Neural crest cell (in vitro differentiated cells): ENCODE results near the gene CSKMT. TPM values are rescaled to one million over a fixed set of nuclear protein-coding genes. Genes with fewer than 3 reads are reported as not detected.

Experiments used
- DNase-seq: peaks from one replicate; pipeline ENCODE4 v3.0.0; 2021; ENCODE audit warnings: low read depth, mixed read lengths, low spot score
- H3K27ac Mint-ChIP-seq: one replicate; pipeline ENCODE4 v1.8.0; 2021; ENCODE audit warnings: mild to moderate bottlenecking, mixed read lengths; ENCODE audit not compliant: unreplicated experiment
- H3K27me3 Mint-ChIP-seq: 2 replicates; pipeline ENCODE4 v1.8.0; 2021; ENCODE audit warnings: low read depth, mild to moderate bottlenecking, mixed read lengths
- H3K36me3 Mint-ChIP-seq: 2 replicates; pipeline ENCODE4 v1.8.0; 2021; ENCODE audit warnings: low read depth, mild to moderate bottlenecking, mixed read lengths
- H3K4me1 Mint-ChIP-seq: 2 replicates; pipeline ENCODE4 v1.8.0; 2021; ENCODE audit warnings: mixed read lengths
- H3K4me3 Mint-ChIP-seq: one replicate; pipeline ENCODE4 v1.8.0; 2021; ENCODE audit warnings: mild to moderate bottlenecking, mixed read lengths
- H3K9me3 Mint-ChIP-seq: 2 replicates; pipeline ENCODE4 v1.8.0; 2021; ENCODE audit warnings: mixed read lengths
- total RNA-seq: library from RNA; stranded (reverse); gene quantifications from 2 replicates; pipeline ENCODE4 v1.2.1, GENCODE V29; 2021
- TF ChIP-seq, protein P1 (sequence below): fragments of 200-600 bp; sonication (generic); conservative IDR thresholded peaks from 2 replicates; pipeline ENCODE4 v1.5.0; 2021; ENCODE audit warnings: antibody characterized with exemption, mild to moderate bottlenecking

CSKMT gene
- total RNA-seq, 1 donor from 2014 or later = 57.0 TPM

DNA sequence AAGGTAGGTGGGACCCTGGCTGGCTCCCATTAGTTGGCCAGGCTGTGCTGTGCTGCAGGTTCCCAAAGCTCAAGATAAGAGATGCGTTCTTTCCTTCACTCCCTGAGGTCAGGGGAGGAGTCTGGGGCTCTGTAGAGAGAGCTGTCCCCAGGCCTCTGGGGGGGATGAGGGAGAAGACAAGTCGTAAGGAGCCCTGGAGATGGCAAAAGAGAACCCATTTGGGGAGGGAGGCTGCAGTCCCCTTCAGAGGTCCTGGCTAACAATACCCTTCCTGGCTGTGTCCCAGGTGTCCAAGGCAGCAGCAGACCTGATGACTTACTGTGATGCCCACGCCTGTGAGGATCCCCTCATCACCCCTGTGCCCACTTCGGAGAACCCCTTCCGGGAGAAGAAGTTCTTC, 43.3 kb downstream of the CSKMT start:
- peak overlapping the region; percentile 92 for H3K4me3 Mint-ChIP-seq
- peaks cover 11% of the 10 kb centered on the region for H3K36me3 Mint-ChIP-seq
- peaks cover 51% of the 10 kb centered on the region for H3K4me1 Mint-ChIP-seq
- TF ChIP-seq, protein P1, sequence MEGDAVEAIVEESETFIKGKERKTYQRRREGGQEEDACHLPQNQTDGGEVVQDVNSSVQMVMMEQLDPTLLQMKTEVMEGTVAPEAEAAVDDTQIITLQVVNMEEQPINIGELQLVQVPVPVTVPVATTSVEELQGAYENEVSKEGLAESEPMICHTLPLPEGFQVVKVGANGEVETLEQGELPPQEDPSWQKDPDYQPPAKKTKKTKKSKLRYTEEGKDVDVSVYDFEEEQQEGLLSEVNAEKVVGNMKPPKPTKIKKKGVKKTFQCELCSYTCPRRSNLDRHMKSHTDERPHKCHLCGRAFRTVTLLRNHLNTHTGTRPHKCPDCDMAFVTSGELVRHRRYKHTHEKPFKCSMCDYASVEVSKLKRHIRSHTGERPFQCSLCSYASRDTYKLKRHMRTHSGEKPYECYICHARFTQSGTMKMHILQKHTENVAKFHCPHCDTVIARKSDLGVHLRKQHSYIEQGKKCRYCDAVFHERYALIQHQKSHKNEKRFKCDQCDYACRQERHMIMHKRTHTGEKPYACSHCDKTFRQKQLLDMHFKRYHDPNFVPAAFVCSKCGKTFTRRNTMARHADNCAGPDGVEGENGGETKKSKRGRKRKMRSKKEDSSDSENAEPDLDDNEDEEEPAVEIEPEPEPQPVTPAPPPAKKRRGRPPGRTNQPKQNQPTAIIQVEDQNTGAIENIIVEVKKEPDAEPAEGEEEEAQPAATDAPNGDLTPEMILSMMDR = no peak
- DNase-seq = no peak
- H3K9me3 Mint-ChIP-seq = no peaks in the 10 kb centered on the region
- peaks cover 10% of the 10 kb centered on the region for H3K27me3 Mint-ChIP-seq
- no peak overlapping the region for H3K27ac Mint-ChIP-seq

- no peaks in the 10 kb centered on the region for H3K9me3 Mint-ChIP-seq
- peaks cover 10% of the 10 kb centered on the region for H3K27me3 Mint-ChIP-seq
- peak overlapping the region; percentile 97 for H3K27ac Mint-ChIP-seq
- DNase-seq = no peak
- H3K36me3 Mint-ChIP-seq = peaks cover 13% of the 10 kb centered on the region
- H3K4me3 Mint-ChIP-seq = peak overlapping the region; percentile 92
- peaks cover 51% of the 10 kb centered on the region for H3K4me1 Mint-ChIP-seq
- TF ChIP-seq, protein P1 = no peak
Measured at GRCh38 chr11:62708793-62709192, 43.7 kb downstream of the CSKMT start.

DNA sequence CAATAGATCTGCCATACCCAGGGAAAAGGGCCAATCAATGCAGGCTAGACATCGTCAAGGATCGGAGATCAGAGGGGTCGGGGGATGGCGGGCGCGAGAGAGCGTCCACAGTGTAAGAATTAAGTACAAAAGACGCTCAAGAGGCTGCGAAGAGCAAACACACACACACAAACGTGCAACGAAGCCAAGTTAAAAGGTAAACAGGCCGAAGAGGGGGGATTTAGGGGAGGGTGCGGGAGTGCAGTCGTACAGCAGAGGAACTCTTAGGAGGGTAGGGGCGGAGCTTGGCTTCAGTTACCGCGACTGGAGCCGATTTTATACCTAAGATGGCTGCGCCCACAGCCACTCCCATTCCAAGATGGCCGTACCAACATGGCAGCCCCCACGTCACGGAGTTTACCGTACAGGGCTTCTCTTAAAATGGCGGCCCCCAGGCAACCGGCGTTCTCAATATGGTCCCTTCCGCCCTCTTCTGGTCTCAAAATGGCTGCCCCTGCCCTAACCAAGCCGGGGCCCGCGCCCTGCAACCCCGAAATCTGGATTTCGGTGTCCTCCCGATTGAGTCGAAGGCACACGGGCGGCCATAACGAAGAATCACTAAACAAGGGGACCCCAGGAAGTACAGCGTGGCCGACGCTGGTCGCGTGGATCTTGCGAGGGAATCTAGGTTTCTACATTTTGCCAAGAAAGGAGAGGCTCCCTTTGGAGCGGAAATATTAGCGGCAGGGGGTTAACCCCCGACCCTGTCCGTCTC, 44.3 kb downstream of the CSKMT start:
- Mint-ChIP-seq H3K4me1 (peaks cover 51% of the 10 kb centered on the region), H3K9me3 (no peaks in the 10 kb centered on the region), H3K4me3 (peak overlapping the region; percentile 92), H3K36me3 (peaks cover 13% of the 10 kb centered on the region), H3K27me3 (peaks cover 10% of the 10 kb centered on the region), H3K27ac (peak overlapping the region; percentile 99)
- TF ChIP-seq, protein P1 = no peak
- DNase-seq = peak; percentile 91

DNA sequence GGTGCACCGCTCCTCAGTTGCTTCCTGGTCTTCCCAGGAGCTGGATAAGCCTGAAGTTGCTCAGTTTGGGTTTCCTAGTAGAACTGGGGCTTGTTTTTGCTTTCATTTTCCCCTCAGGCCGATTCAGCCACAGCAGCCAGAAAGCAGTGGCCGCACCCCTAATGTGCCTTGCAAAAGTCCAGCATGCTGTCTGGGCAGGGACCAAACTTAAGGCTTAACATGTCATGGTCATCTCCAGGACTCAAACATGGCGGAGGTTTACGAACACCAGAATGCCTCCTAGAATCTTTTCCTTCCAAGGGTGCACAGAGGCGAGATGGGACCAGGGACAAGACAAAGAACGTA, 44.9 kb downstream of the CSKMT start:
- Mint-ChIP-seq H3K9me3 (no peaks in the 10 kb centered on the region), H3K36me3 (peaks cover 13% of the 10 kb centered on the region), H3K27ac (peak overlapping the region; percentile 99), H3K4me3 (peak overlapping the region; percentile 92), H3K27me3 (peaks cover 10% of the 10 kb centered on the region), H3K4me1 (peaks cover 50% of the 10 kb centered on the region)
- TF ChIP-seq, protein P1 = no peak
- DNase-seq = peak; percentile 26

- no peak for DNase-seq
- H3K36me3 Mint-ChIP-seq = peaks cover 25% of the 10 kb centered on the region
- no peaks in the 10 kb centered on the region for H3K9me3 Mint-ChIP-seq
- H3K4me1 Mint-ChIP-seq = peaks cover 29% of the 10 kb centered on the region
- H3K4me3 Mint-ChIP-seq = peak overlapping the region; percentile 63
- TF ChIP-seq, protein P1 = no peak
- no peak overlapping the region for H3K27ac Mint-ChIP-seq
- H3K27me3 Mint-ChIP-seq = peaks cover 5% of the 10 kb centered on the region
Measured at GRCh38 chr11:62712276-62712812, 47.2 kb downstream of the CSKMT start.
